Memory B cell (primary cell): ENCODE results near the gene SMIM17.

Source experiments
- ATAC-seq: fragments of 150-1000 bp; cut with Tn5 transposase; 2 replicates; pipeline ENCODE4 v1.10.0; 2021; ENCODE audit warnings: low read depth, mild to moderate bottlenecking, moderate library complexity
- DNase-seq, 2 donors: peaks; one replicate each; pipeline ENCODE4 v3.0.0; 2022; ENCODE audit warnings: low spot score in 2 of 2
- H3K27ac Mint-ChIP-seq: one replicate; pipeline ENCODE4 v1.8.0; 2022; ENCODE audit warnings: mild to moderate bottlenecking, moderate library complexity, mixed read lengths
- H3K27me3 Mint-ChIP-seq: one replicate; pipeline ENCODE4 v1.8.0; 2022; ENCODE audit warnings: mixed read lengths
- H3K36me3 Mint-ChIP-seq: one replicate; pipeline ENCODE4 v1.8.0; 2022; ENCODE audit warnings: mild to moderate bottlenecking, mixed read lengths
- H3K4me1 Mint-ChIP-seq: one replicate; pipeline ENCODE4 v1.8.0; 2022; ENCODE audit warnings: mixed read lengths
- H3K4me3 Mint-ChIP-seq: one replicate; pipeline ENCODE4 v1.8.0; 2022; ENCODE audit warnings: mild to moderate bottlenecking, moderate library complexity, mixed read lengths
- H3K9me3 Mint-ChIP-seq: one replicate; pipeline ENCODE4 v1.8.0; 2022; ENCODE audit warnings: mixed read lengths

SMIM17 gene

DNA sequence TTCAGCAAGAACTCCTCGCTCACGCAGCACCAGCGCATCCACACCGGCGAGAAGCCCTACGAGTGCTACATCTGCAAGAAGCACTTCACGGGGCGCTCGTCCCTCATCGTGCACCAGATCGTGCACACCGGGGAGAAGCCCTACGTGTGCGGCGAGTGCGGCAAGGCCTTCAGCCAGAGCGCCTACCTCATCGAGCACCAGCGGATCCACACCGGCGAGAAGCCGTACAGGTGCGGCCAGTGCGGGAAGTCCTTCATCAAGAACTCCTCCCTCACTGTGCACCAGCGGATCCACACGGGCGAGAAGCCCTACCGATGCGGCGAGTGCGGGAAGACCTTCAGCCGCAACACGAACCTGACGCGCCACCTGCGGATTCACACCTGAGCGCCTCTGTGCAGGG lies 20.6 kb upstream of the SMIM17 start:
- ATAC-seq (no peak), DNase-seq (no peak)
- Mint-ChIP-seq H3K4me3 (no peak overlapping the region), H3K4me1 (no peaks in the 10 kb centered on the region), H3K27ac (no peak overlapping the region), H3K9me3 (peaks cover 8% of the 10 kb centered on the region), H3K36me3 (peaks cover 54% of the 10 kb centered on the region), H3K27me3 (no peaks in the 10 kb centered on the region)

DNA sequence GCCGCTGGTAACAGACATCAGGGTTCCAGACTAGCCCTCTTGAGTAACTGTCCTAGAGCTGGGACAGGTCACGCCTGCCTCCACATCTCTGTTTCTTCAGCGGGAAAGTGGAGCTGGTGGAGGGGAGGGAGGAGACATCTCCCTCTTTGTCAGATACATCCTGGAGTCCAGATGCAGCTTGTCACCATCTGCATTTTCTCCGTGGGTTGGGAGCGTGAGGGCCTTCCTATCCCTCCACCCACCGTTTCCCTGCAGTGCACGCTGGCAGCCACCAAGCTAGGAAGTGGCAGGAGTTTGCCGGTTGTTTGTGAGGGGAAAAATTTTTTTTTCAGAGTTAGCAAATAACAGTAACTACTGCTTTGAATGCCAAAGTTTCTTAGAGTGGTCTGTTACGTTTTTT lies 20.0 kb upstream of the SMIM17 start:
- Mint-ChIP-seq H3K27ac (no peak overlapping the region), H3K27me3 (no peaks in the 10 kb centered on the region), H3K9me3 (peaks cover 8% of the 10 kb centered on the region), H3K36me3 (peaks cover 48% of the 10 kb centered on the region), H3K4me1 (no peaks in the 10 kb centered on the region), H3K4me3 (no peak overlapping the region)
- DNase-seq (no peak), ATAC-seq (no peak)

DNA sequence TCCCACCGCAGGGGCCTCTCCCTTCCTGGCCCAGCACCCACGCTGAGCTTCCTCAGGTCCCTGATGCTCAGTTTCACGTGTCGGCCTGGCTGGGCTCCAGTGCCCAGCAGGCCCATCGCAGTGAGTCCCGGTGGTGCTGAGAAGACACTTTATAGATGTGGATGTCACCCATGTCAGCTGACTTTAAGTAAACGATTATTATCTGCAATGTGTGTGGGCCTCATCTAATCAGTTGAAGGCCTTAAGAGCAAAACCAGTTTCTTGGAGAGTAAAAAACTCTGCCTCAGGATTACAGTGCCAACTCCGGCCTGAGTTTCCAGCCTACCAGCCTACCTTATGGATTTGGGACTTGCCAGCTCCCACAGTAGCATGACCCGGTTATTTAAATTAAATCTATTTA lies 17.3 kb upstream of the SMIM17 start:
- no peak for DNase-seq
- Mint-ChIP-seq H3K4me1 (no peaks in the 10 kb centered on the region), H3K36me3 (peaks cover 36% of the 10 kb centered on the region)

DNA sequence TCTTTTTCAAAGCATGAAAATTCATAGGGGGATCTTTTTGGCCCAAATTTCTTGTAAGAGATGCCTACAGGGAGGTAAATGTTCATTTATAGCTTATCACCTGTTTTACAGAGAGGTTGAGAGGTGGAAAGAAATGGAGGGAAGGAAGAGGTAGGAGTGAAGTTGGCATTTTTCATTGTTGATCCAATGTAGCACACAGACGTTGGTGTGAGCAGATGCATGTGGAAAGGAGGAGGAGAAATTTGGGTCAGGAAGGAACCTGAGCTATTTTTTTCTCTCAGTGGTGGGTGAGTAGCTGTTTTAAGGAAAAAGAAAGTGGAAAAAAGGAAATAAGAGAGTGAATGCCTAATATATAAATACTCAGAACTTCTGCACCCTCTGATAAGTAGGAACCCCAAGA lies 9.9 kb upstream of the SMIM17 start:
- H3K4me3 Mint-ChIP-seq: no peak overlapping the region
- no peaks in the 10 kb centered on the region for H3K27me3 Mint-ChIP-seq
- ATAC-seq: no peak
- DNase-seq: no peak
- H3K4me1 Mint-ChIP-seq: no peaks in the 10 kb centered on the region
- no peak overlapping the region for H3K27ac Mint-ChIP-seq
- peaks cover 27% of the 10 kb centered on the region for H3K9me3 Mint-ChIP-seq
- H3K36me3 Mint-ChIP-seq: peaks cover 12% of the 10 kb centered on the region

More for the DNA sequence above, 17.3 kb upstream of the SMIM17 start:
- no peak for ATAC-seq
- Mint-ChIP-seq H3K27me3 (no peaks in the 10 kb centered on the region), H3K27ac (no peak overlapping the region), H3K9me3 (peaks cover 15% of the 10 kb centered on the region), H3K4me3 (peak overlapping the region; percentile 2)

DNA sequence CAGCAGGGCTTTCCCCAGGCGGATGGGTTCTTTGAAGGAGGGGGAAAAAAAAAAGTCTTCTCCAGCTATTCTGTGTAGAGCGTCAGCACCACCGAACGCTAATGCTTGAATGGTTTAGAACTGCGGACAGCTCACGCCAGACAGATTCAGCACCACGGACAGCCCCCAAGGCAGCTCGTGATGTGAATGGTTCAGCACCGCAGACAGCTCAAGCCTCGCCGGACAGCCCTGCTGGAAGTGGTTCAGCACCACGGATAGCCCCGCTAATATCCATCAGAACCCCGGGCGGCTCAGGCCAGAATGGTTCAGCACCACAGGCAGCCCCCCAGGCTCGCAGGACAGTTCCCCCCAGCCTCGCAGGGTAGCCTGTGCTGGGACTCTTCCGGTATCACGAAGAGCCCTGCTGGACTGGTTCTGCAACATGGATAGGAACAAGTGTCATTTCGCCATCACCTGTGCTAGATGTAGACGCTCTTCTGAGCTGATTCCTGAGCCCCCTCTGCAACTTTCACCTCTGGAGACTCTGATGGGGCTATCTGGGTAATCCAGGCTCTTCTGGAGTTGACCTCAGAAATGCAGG lies 4.9 kb upstream of the SMIM17 start:
- DNase-seq (no peak), ATAC-seq (no peak)
- Mint-ChIP-seq H3K27ac (no peak overlapping the region), H3K4me1 (no peaks in the 10 kb centered on the region), H3K9me3 (peaks cover 20% of the 10 kb centered on the region), H3K36me3 (peaks cover 7% of the 10 kb centered on the region), H3K27me3 (no peaks in the 10 kb centered on the region), H3K4me3 (no peak overlapping the region)

DNA sequence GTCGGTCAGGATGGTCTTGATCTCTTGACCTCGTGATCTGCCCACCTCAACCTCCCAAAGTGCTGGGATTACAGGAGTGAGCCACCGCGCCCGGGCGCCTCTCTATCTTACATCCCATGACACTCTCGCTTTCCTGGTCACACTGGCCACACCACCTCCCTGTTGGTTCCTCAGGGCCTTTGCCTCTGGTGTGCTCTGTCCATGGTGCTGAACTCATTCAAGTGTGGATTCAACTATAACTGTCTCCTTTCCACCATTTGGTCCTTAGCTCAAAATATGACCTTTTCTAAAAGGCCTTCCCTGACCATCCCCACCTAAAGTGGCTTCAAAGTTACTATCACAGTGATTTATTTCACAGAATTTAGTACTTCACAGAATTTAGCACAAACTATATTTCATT lies 3.7 kb upstream of the SMIM17 start:
- Mint-ChIP-seq H3K4me3 (no peak overlapping the region), H3K4me1 (no peaks in the 10 kb centered on the region), H3K27ac (no peak overlapping the region), H3K27me3 (peaks cover 5% of the 10 kb centered on the region), H3K9me3 (peaks cover 21% of the 10 kb centered on the region), H3K36me3 (peaks cover 9% of the 10 kb centered on the region)
- ATAC-seq: no peak
- DNase-seq: no peak

DNA sequence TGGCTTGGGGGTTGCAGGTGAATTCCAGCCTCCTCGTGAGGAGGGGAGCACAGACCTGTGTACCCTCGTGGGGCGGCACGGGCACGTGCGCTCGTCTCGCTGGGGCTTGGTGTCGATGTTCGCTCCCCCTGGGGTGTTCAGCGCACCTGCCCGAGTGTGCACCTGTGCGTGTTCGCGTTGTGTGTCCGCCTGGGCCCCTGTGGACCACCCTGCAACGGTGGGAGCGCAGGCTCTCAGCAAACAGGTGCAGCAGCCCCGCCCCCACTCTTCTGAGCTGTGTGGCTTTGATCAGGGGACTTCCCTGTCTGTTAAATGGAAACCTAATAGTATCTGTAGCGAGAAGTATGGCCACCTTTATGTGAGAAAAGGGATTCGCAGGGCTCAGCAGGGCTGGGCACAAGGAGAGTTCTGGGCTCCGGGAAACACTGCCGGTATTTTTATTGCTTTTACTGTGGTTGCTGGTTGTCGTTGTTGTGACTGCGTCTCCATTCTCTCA lies 549 bp downstream of the SMIM17 start:
- Mint-ChIP-seq H3K27me3 (peaks cover 17% of the 10 kb centered on the region), H3K9me3 (peaks cover 28% of the 10 kb centered on the region), H3K27ac (no peak overlapping the region), H3K36me3 (peaks cover 14% of the 10 kb centered on the region), H3K4me1 (no peaks in the 10 kb centered on the region), H3K4me3 (no peak overlapping the region)
- ATAC-seq: no peak
- DNase-seq: no peak

DNA sequence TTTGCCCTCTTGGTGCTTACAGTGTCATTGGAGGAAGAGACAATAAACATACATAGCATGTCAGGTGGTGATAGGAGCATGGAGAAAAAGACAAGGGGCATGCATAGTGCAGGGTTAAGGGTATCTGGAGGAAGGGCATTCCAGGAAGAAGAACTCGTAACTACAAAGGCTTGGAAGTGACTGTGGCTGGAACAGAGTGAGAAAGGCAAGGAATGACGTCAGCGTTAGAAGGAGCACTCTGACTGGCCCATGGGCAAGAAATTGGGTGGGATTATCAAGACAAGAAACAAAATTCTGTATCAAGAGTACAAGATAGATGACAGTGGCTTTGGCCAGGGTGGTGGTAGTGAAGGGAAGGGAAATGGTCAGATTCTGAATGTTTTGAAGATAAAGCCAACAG lies 11.2 kb downstream of the SMIM17 start:
- no peak for DNase-seq
- H3K36me3 Mint-ChIP-seq: peaks cover 6% of the 10 kb centered on the region
- no peaks in the 10 kb centered on the region for H3K4me1 Mint-ChIP-seq
- peaks cover 1% of the 10 kb centered on the region for H3K27me3 Mint-ChIP-seq
- peaks cover 13% of the 10 kb centered on the region for H3K9me3 Mint-ChIP-seq
- H3K4me3 Mint-ChIP-seq: no peak overlapping the region
- ATAC-seq: no peak
- no peak overlapping the region for H3K27ac Mint-ChIP-seq

DNA sequence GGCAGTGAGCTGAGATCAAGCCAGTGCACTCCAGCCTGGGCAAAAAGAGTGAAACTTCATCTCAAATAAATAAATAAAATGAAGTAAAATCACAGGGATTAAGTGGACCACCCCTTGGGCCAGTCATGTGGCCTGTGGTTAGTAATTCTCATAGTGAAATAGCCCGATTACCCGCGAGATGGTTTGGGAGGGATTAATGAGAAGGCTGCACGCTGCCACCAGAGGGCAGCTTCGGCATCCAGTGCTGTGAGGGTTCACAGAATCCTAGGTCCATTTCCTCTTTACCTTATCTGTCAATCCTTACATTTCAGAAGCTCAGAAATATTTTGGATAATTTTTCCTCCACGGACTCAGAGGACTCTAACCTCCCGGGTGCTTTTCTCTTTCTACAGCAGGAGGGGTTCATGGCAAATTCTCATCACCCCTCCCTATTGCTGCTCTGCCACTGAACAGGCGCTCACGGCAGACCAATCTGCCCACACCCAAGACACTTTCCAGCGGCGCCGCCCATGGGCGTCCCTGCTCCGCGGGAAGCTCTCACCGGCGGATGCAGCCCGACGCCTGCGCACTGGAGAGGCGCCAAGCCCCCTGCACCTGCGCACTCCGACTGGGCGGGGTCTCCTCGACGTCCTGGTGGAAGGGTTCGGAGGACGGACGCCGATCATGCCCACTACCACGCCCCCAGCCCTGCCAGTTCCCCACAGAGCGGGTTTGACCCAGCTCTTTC lies 17.6 kb downstream of the SMIM17 start:
- Mint-ChIP-seq H3K4me3 (no peak overlapping the region), H3K27me3 (no peaks in the 10 kb centered on the region), H3K4me1 (no peaks in the 10 kb centered on the region), H3K9me3 (peaks cover 4% of the 10 kb centered on the region), H3K36me3 (peaks cover 14% of the 10 kb centered on the region), H3K27ac (no peak overlapping the region)
- no peak for DNase-seq
- no peak for ATAC-seq

DNA sequence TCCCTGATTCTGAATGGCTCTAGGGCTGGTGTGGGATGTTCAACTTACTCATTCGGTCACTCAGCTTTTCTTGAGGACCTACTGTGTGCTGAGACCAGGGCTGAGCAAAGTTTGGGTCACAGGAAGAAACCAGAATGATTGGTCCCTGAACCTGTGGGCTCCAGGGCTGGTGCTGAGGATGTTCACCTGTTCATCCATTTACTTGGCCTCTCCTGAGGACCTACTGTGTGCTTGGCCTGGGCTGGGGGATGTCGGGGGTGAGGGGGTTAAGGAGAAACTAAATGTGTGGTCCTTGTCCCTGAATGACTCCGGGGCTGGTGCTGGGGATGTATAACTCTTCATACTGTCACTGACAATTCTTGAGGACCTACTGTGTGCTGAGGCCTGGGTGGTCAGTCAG lies 18.3 kb downstream of the SMIM17 start:
- Mint-ChIP-seq H3K4me3 (no peak overlapping the region), H3K4me1 (no peaks in the 10 kb centered on the region), H3K27me3 (no peaks in the 10 kb centered on the region), H3K36me3 (peaks cover 14% of the 10 kb centered on the region), H3K9me3 (peaks cover 3% of the 10 kb centered on the region), H3K27ac (no peak overlapping the region)
- DNase-seq (no peak), ATAC-seq (no peak)

DNA sequence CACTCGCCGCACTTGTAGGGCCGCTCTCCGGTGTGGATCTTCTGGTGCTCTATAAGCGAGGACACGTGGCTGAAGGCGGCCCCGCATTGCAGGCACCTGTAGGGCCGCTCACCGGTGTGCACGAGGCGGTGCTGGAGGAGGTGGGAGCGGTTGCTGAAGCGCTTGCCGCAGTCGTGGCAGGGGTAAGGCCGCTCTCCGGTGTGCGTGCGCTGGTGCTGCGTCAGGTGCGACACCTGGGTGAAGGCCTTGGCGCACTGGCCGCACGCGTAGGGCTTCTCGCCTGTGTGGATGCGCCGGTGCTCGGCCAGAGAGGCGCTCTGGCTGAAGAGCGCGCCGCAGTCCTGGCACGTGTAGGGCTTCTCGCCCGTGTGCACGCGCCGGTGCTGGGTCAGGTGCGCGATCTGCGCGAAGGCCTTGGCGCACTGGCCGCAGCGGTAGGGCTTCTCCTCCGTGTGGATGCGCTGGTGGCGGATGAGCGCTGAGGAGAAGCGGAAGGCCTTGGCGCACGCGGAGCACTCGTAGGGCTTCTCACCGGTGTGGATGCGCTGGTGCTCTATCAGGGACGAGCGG lies 21.1 kb downstream of the SMIM17 start:
- Mint-ChIP-seq H3K27ac (no peak overlapping the region), H3K4me1 (no peaks in the 10 kb centered on the region), H3K36me3 (peaks cover 19% of the 10 kb centered on the region), H3K9me3 (peaks cover 4% of the 10 kb centered on the region), H3K4me3 (no peak overlapping the region), H3K27me3 (no peaks in the 10 kb centered on the region)
- DNase-seq (no peak), ATAC-seq (no peak)

DNA sequence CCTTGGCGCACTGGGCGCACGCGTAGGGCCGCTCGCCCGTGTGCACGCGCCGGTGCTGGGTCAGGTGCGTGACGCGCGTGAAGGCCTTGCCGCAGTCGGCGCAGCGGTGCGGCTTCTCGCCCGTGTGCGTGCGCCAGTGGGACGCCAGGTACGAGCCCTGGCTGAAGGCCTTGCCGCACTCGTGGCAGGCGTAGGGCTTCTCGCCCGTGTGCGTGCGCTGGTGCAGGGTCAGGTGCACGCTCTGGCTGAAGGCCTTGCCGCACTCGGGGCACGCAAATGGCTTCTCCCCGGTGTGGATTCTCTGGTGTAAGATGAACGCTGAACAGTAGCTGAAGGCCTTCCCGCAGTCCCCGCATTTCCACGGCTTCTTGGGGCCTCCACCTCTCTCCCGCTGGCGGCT lies 21.6 kb downstream of the SMIM17 start:
- Mint-ChIP-seq H3K9me3 (peaks cover 1% of the 10 kb centered on the region), H3K4me3 (no peak overlapping the region), H3K27ac (no peak overlapping the region), H3K4me1 (no peaks in the 10 kb centered on the region), H3K36me3 (peaks cover 19% of the 10 kb centered on the region), H3K27me3 (no peaks in the 10 kb centered on the region)
- no peak for DNase-seq
- no peak for ATAC-seq

DNA sequence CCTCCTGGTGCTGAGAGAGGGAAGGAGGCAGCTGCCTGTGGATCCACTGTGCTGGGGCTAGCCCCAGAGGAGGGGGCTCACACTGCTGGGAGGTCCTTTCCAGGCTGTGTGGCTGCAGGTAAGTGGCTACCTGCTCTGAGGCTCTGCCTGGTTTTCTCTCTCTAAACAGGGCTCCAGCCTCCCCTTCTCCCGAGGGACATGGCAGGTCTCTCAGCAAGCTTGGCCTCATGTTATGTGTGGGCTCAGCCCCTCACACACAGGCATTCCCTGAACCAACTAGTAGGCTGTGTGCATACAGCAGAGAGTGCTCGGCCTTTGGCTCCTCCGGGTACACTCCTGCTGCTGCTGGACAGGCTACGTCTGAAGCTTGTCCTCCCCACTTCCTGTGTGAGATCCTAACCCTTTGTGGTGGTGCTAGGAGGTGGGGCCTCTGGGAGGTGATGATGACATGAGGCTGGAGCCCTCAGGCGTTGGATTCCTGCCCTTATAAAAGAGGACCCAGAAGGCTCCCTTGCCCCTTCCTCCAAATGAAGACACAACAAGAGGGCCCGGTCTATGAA lies 24.4 kb downstream of the SMIM17 start:
- peaks cover 2% of the 10 kb centered on the region for H3K9me3 Mint-ChIP-seq
- H3K36me3 Mint-ChIP-seq: peaks cover 17% of the 10 kb centered on the region
- ATAC-seq (no peak), DNase-seq (no peak)
- peaks cover 10% of the 10 kb centered on the region for H3K4me1 Mint-ChIP-seq
- no peak overlapping the region for H3K4me3 Mint-ChIP-seq
- no peaks in the 10 kb centered on the region for H3K27me3 Mint-ChIP-seq
- H3K27ac Mint-ChIP-seq: no peak overlapping the region

DNA sequence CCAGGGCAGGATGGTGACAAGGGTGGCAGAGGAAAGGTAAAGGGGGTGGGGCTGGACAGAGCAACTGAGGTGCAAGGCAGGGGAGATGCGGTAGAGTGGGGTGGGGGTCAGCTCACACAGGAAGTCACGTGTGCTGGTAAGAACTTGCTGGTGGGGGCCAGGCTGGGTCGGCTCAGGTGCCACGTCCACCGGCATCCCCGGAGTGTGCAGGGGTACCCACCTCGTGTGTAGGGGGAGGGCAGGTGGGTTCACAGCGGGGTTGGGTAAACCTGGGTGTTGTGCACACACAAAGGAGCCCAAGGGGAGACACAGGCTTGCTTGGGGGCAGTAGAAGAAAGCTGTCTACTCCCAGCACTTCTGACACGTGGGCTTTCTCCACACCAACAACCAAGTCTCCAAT lies 25.7 kb downstream of the SMIM17 start:
- peaks cover 12% of the 10 kb centered on the region for H3K36me3 Mint-ChIP-seq
- peaks cover 4% of the 10 kb centered on the region for H3K9me3 Mint-ChIP-seq
- H3K27me3 Mint-ChIP-seq: no peaks in the 10 kb centered on the region
- ATAC-seq (no peak), DNase-seq (no peak)
- H3K4me1 Mint-ChIP-seq: peaks cover 10% of the 10 kb centered on the region
- H3K27ac Mint-ChIP-seq: no peak overlapping the region
- H3K4me3 Mint-ChIP-seq: no peak overlapping the region
